GM18519 (cell line): ENCODE results near the gene OLIG1.

Experiments
- ATAC-seq: cut with Tn5 transposase; IDR thresholded peaks from one replicate; pipeline ENCODE4 v1.9.1; 2021; ENCODE audit warnings: mild to moderate bottlenecking, moderate library complexity; ENCODE audit not compliant: unreplicated experiment, low FRiP score

OLIG1 gene

DNA sequence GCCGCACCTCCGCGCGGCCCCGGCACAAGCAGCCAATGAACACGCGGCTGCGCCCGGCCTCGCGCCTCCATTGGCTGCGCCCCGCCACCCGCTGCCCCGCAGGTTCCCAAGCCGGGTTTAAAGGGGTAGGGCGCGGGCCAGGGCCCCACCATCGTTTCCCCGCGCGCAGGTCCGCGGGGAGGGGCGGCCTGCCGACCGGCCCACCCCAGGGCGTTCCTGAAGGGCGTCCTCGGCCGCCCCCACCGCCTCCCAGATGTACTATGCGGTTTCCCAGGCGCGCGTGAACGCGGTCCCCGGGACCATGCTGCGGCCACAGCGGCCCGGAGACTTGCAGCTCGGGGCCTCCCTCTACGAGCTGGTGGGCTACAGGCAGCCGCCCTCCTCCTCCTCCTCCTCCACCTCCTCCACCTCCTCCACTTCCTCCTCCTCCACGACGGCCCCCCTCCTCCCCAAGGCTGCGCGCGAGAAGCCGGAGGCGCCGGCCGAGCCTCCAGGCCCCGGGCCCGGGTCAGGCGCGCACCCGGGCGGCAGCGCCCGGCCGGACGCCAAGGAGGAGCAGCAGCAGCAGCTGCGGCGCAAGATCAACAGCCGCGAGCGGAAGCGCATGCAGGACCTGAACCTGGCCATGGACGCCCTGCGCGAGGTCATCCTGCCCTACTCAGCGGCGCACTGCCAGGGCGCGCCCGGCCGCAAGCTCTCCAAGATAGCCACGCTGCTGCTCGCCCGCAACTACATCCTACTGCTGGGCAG lies at the start of gene OLIG1:
TSS of gene OLIG1 (plus strand) at position 148 of the 750 bp plus-strand sequence. CDS start at position 254, 106 bp downstream.
- no peak for ATAC-seq

GRCh38 chr21:33020558-33021100 lies 49.3 kb upstream of the OLIG1 start:
- ATAC-seq, result no peak

DNA sequence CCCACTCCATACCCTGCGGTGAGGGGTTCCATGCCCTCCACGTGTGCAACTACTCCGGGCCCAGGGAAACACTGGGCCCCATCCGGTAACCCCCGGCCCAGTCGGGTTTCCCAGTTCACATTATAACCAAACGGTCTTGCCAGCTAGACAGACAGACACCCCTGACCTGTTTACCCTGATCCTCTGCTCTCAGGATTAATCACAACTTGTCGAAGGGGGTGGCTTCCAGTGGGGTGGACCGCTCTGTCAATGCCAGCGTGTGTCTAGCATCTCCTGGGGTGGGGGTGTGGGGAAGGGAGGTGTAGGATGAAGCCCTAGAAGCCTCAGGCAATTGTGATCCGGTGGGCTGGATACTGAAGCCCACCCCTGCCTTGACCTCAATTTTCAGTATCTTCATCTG lies 48.8 kb upstream of the OLIG1 start:
- no peak for ATAC-seq

DNA sequence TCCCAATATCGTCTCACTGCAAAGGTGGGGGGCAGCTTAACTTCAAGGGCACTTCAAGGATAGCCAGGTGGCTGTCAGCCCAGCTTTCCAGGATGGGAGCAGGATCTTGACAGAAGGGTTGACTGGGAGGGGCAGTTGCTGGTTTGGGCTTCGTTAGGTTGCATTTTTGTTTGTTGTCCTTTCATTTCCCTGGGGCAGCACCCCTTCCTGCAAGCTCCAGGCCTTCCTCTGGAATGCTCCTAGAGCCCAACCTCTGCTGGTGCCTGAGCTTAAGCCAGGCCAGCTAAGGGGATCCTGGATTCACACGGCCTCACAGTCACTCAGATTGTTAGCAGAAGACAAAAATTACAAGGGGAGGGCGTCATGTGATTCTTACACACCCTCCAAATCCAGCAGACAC lies 48.3 kb upstream of the OLIG1 start:
- no peak for ATAC-seq

DNA sequence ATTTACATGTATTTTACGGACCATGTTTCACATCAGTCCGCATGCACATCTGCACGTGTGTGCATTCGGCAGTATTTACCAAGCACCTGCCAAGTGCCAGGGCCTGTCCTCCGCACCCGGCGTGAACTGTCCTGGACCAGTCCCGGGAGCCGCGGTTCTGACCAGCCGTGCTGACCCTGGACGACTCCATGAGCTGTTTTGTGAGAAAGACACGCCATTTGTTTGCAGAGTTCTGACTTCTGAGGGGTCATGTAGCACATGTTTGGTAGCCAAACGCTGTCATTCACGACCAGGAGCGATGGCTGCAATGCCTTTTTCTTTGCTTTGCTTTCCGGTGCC lies 47.5 kb upstream of the OLIG1 start:
- no peak for ATAC-seq

GRCh38 chr21:33022828-33023573 lies 46.9 kb upstream of the OLIG1 start:
- ATAC-seq, result no peak

GRCh38 chr21:33023574-33024200 lies 46.3 kb upstream of the OLIG1 start:
- ATAC-seq, result no peak

DNA sequence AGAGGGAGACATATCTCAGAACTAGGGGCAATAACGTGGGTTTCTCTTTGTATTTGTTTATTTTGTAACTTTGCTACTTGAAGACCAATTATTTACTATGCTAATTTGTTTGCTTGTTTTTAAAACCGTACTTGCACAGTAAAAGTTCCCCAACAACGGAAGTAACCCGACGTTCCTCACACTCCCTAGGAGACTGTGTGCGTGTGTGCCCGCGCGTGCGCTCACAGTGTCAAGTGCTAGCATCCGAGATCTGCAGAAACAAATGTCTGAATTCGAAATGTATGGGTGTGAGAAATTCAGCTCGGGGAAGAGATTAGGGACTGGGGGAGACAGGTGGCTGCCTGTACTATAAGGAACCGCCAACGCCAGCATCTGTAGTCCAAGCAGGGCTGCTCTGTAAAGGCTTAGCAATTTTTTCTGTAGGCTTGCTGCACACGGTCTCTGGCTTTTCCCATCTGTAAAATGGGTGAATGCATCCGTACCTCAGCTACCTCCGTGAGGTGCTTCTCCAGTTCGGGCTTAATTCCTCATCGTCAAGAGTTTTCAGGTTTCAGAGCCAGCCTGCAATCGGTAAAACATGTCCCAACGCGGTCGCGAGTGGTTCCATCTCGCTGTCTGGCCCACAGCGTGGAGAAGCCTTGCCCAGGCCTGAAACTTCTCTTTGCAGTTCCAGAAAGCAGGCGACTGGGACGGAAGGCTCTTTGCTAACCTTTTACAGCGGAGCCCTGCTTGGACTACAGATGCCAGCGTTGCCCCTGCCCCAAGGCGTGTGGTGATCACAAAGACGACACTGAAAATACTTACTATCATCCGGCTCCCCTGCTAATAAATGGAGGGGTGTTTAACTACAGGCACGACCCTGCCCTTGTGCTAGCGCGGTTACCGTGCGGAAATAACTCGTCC lies 45.5 kb upstream of the OLIG1 start:
- ATAC-seq, result no peak

DNA sequence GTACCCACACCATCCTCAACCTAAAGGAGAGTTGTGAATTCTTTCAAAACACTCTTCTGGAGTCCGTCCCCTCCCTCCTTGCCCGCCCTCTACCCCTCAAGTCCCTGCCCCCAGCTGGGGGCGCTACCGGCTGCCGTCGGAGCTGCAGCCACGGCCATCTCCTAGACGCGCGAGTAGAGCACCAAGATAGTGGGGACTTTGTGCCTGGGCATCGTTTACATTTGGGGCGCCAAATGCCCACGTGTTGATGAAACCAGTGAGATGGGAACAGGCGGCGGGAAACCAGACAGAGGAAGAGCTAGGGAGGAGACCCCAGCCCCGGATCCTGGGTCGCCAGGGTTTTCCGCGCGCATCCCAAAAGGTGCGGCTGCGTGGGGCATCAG lies 44.8 kb upstream of the OLIG1 start:
- no peak for ATAC-seq

- no peak for ATAC-seq
Observed at GRCh38 chr21:33025489-33026442, 44.2 kb upstream of the OLIG1 start, which contains the start of gene OLIG2. Gene OLIG2 (plus strand): TSS chr21:33025935. CDS start chr21:33026863, 928 bp downstream.

- no peak for ATAC-seq
Observed at GRCh38 chr21:33026443-33026858, 43.5 kb upstream of the OLIG1 start.

DNA sequence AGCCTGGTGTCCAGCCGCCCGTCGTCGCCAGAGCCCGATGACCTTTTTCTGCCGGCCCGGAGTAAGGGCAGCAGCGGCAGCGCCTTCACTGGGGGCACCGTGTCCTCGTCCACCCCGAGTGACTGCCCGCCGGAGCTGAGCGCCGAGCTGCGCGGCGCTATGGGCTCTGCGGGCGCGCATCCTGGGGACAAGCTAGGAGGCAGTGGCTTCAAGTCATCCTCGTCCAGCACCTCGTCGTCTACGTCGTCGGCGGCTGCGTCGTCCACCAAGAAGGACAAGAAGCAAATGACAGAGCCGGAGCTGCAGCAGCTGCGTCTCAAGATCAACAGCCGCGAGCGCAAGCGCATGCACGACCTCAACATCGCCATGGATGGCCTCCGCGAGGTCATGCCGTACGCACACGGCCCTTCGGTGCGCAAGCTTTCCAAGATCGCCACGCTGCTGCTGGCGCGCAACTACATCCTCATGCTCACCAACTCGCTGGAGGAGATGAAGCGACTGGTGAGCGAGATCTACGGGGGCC lies 43.0 kb upstream of the OLIG1 start:
- ATAC-seq, result no peak

- ATAC-seq, result no peak
Observed at GRCh38 chr21:33027401-33028286, 42.3 kb upstream of the OLIG1 start.

DNA sequence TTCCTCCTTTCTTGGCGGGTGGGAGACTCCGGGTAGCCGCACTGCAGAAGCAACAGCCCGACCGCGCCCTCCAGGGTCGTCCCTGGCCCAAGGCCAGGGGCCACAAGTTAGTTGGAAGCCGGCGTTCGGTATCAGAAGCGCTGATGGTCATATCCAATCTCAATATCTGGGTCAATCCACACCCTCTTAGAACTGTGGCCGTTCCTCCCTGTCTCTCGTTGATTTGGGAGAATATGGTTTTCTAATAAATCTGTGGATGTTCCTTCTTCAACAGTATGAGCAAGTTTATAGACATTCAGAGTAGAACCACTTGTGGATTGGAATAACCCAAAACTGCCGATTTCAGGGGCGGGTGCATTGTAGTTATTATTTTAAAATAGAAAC lies 41.7 kb upstream of the OLIG1 start:
- no peak for ATAC-seq

GRCh38 chr21:33028773-33029384 lies 41.1 kb upstream of the OLIG1 start:
- no peak for ATAC-seq

DNA sequence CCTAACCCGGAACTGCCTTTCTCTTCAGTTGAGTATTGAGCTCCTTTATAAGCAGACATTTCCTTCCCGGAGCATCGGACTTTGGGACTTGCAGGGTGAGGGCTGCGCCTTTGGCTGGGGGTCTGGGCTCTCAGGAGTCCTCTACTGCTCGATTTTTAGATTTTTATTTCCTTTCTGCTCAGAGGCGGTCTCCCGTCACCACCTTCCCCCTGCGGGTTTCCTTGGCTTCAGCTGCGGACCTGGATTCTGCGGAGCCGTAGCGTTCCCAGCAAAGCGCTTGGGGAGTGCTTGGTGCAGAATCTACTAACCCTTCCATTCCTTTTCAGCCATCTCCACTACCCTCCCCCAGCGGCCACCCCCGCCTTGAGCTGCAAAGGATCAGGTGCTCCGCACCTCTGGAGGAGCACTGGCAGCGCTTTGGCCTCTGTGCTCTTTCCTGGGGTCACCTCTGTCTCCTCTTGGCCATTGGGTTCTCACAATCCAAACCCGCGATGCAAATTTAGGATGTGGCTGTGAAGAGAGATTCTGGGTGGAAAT lies 40.5 kb upstream of the OLIG1 start:
- no peak for ATAC-seq

- ATAC-seq, result no peak
Observed at GRCh38 chr21:33029975-33030461, 39.9 kb upstream of the OLIG1 start.
